NCI-H82 treated with DMSO at 0.1 percent for 48 hours (cell line): ENCODE measurements around the gene ZYX.
A peak's percentile ranks its signal among the peaks of the same experiment; 100 is the strongest.

Source experiments
- DNase-seq: peaks from one replicate; lab custom pipeline; 2025; ENCODE audit not compliant: unreplicated experiment; lab: John Stamatoyannopoulos, UW

Gene ZYX

DNA sequence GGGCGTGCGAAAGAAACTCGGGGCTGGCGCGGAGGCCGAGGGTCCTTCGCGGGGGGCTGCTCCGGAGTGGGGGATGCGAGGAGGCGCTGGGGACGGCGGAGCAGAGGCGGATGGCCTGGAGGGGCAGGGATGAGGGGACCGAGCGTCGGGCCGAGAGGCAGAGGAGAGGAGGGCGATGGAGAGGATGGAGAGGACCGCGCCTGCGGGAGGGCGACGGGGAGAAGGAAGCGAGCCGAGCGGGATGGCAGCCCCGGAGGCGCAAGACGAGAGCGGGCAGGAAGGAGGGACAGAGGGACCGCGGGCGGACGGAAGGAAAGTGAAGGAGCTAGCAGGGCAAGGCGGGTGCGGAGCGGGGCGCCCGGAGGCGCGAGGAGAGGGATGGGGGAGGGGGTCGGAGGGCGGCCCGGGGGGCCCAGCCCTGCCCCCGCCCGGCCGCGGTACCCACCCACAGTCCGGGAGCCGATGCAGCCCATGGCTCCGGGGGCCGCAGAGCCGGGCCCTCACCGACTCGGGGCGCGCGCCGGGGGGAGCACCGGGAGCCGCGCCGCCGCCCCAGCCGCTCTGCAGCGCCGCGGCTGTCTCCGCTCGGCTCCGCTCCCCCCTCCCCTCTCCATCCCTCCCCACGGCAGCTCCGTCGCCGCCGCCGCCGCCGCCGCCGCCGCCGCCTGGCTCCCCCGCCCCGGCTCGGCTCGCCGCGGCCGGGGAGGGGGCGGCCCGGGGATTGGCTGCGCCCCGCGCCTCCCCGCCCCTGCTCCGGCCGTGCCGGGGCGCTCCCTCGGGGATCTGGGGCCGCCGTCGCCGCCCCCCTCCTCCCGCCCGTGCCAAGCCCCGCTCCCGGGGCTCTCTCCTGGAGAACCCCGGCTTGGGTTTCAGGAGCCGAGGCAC, 18.8 kb upstream of the ZYX start, which contains the start of gene FAM131B:
FAM131B (minus strand) TSS at position 583 of the 885 bp plus-strand sequence; CDS start at position 473, 110 bp downstream.
- DNase-seq: no peak

DNA sequence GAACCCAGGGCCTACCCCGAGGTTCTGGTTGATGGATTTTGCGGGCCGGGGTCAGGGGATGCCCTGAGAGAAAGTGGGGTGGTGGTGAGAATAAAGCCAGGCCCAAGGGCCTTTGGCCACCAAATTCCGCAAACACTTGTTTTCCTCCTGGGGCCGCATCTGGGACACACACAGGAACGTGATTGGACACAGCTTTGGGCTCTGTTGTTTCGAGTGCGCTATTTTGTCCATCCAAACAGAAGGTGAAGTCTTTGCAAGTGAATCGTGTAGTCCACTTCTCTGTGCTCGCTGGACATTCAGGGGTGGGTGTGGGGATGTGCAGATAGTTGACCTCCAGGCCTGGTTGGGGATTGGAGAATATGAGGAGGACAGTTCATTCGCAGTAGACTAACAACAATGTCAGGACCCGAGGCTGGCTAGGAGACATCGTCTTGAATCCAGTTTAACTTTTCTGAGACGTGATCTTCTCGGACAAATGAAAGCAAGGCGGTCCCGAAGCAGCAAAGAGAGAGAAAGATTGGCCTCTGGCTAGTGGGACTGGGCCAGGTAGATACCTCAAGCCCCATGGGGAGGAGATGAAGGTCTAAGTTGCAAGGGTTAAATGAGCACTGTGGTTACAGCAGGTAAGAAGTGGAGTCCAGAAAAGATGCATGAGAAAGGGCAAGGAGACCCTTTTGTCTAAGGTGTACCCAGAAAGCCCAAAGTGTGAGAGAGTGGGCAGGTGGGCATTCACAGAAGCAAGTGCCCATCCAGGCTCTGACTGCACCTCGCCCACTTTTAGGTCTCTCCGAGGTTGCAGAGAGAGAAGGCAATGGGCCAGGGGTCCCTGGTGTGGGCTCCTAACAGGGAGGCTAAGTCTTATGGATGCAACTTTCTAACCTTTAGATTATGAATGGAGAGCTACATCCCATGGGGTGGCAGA, 17.9 kb upstream of the ZYX start:
- no peak for DNase-seq

DNA sequence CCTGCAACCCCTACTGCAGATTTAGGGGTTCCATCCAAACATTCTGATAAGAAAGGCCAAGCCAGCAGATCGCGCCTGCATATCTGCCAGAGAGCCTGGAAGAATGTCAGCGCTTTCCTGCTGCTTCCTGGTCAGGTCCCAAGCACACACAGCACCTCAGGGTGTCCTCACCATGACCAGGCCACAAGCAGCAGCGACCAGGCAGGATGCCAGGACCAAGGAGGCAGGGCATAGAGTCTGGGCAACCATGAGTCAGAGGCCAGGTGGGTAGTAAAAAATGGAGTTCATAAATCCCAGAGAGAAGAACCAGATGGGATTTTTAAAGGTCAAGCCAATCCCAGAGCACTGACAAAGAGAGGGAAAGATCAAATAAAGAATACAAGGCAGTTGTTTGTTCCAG, 13.2 kb upstream of the ZYX start:
- no peak for DNase-seq

DNA sequence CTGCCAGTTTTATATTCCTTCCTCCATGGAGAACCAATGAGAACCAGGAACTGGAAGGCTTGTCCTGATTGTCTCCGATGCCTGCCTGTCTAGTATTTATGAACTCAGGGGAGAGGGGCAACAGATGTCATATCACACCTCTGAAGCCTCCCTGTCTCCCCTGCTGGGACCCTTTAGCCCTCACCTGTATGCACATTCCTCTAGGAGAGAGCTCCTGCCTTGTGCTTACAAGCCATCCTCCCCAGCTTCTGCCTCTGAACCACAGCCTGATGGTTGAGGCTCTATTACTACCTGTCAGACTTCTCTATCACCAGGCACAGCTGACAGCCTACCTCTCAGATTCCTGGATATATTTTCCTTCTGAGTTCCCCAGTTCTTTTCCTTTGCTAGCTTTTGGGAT, 12.8 kb upstream of the ZYX start:
- DNase-seq: no peak

DNA sequence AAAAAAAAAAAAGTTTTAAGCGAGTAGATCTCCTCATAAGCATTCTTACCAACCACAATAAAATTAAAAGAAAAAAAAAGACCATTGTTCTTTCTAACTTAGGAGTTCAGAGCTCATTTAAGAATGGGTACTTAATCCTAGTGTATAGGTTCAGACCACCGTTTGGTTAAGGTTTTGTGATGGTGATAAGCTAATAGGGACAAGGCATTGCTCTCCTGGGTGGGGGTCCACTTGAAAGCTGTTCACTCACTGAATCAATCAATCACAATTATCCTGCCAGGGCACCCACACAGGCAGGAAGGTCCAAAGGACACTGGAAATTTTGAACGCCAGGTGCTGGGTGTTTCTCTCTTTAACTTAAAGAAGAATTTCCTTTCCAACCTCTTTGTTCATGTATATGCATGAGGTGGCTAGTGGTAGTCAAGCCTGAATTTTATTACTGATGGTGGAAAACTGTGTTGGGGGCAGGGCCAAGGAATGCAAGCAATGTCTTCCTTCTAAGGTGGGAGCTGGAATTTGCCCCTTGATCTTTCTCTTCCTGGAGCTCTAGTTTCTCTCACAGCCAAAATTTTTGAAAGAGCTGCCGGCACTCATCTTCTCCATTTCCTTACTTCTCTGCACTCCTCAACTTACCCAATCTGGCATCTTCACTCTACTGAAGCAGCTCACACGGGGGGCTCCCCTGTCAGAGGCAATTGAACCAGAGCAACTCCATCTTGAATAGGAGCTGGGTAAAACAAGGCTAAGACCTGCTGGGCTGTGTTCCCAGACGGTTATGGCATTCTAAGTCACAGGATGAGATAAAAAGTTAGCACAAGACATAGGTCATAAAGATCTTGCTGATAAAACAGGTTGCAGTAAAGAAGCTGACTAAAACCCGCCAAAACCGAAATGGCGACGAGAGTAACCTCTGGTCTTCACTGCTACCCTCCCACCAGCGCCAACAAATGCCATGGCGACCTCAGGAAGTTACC, 11.2 kb upstream of the ZYX start:
- DNase-seq: no peak

DNA sequence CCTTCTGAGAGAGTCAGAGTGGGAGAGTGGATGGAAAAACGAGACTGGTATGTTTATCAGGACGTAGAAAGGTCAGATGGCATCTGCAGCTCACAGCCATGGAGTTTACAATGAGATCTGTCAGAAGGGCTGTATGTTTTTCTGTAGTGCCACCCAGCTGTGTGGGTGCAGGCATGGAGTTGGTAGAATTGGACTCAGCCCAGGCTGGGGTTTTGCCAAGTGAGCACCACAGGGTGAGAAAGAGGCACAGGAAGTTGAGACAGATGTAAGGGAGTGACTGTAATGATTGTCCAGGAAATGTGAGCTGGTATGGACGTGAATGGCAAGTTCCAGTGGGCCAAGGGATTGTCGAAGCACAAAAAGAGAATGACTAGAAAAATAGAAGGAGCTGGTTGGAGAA, 9.1 kb upstream of the ZYX start:
- DNase-seq: no peak

DNA sequence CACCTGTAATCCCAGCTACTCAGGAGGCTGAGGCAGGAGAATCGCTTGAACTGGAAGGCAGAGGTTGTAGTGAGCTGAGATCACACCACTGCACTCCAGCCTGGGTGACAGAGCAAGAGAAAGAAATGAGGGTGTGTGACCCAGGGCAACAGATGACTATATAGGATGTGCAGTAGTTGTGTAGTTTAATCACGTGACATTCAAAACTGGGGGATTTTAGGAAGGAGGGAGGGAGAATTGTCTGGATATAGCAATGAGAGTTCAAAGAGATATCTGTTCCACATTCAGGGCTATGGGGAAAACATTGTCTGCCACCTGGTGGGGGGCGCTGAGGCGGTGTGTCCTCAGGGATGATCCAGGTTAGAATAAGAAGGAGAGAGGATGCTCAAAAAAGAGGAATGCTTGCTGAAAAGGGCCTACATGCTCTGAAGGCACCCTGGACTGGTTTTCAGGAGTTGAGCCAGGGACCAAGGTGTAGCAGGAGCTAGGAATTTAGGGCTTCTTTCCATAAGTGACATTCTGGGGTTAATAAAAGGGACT, 7.8 kb upstream of the ZYX start:
- DNase-seq: no peak

DNA sequence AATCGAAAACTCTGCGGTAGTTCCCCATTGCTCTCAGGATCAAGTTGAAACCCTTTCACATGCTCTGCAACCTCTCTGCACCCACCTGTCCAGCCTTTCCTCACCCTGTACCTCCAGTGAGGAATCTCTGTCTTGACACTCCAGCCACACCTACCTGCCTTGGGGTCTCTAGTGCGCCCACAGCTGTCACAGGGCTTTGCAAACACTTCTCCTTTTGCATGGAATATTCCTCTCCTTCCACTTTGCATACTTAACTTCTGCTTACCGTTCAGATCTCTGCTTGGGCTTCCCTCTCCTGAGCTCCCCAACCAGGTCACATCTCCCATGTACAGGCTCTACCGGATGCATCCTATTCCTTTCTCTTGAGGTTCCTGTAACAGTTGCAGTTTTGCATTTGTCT, 6.6 kb upstream of the ZYX start:
- no peak for DNase-seq

DNA sequence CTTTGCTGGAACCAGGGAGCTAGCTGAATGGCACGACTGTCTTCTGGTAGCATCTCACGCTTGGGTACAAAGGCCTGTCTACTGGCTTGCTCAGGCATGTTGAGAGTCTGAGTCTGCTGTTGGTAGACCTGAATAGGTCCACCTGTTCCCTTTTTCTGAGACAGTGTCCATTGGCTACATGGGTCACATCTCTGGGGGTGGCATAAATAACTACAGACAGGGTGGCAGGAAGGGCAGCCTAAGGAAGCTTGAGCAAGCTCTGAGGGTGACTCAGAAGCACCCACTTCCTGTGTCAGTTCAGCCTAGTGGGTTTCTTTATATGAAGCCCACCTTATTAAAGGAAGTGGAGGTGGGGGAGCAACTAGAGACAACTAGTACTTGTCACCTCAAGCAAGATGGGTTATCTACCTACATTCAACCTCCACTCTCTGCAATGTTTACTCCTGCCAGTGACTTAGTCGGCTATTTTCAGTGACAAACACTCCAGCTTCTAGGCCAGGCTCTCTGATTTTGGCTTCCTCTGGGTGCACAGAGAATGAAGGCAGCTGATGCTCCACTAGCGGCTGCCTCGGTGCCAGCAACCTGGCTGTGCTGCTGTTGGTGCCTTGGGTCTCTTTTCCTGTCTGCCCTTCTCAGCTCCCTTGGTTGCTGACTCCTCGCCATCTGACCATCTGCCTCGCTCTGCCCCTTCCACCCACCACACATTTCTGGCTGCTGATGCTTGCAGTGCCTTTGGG, 5.7 kb upstream of the ZYX start:
- DNase-seq: no peak

DNA sequence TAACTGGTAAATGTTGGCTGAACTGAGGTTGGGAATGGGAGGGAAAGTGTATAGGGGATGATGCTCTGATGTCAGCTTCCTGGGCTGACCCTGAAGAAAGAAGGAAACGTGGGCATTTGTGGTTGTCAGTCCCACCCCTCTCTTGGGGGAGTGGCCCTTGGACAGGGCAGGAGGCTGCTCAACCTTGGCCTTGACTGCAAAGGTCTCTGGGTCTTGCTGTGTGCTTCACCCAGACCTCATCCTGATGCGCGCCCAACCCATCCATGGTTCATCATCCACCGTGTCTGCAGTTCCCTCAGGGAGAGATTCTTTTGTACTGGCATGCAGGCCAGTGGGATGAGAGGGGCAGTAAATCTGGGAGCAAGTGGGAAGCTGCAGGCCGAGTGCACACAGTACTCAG, 4.7 kb upstream of the ZYX start:
- DNase-seq: no peak

DNA sequence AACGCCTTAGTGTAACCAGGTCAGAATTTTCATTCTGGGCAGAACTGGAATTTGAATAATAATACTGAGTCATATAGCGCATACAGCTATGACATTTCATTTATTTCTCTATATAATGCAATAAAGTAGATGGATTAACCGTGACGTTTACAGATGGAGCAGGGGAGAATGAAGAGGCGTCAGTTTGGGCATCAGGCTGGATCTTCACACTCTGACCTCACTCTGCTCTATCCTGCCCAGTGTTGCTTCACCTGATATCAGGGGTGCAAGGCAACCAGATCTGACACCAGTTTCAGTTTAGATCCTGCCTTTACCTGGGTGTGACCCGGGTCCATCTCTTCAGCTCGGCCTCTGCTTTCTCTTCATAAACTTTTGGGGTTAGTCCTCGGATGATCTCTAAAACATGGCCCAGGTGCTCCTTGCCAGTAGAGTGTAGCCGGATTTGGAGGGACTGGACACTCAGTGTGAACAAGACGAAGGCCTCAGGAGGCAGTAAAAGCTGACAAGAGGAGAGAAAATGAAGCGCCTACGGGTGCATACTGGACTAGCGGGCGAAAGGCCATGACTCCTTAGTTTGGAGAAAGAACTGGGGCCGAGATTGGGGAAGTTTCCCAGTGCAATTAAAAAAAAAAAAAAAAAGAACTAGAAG, 1.4 kb upstream of the ZYX start:
- DNase-seq: no peak

DNA sequence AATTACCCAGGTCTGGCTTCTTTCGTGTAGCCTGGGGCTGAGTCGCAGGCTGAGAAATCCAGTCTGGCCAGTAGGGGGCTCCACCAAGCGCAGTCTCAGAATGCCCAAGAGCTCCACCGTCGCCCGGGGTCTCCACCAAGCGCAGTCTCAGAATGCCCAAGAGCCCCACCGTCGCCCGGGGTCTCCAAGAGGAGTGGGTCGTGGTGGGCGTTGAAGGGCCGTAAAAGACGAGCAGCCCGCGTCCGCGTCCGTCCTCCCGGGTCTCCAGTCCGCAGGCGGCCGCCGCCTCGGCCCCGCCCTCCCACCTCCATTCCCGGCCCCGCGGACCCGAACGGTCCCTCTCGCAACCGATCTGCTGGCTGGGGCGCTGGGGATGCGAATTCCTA, 892 bp upstream of the ZYX start:
- peak; percentile 36 for DNase-seq

DNA sequence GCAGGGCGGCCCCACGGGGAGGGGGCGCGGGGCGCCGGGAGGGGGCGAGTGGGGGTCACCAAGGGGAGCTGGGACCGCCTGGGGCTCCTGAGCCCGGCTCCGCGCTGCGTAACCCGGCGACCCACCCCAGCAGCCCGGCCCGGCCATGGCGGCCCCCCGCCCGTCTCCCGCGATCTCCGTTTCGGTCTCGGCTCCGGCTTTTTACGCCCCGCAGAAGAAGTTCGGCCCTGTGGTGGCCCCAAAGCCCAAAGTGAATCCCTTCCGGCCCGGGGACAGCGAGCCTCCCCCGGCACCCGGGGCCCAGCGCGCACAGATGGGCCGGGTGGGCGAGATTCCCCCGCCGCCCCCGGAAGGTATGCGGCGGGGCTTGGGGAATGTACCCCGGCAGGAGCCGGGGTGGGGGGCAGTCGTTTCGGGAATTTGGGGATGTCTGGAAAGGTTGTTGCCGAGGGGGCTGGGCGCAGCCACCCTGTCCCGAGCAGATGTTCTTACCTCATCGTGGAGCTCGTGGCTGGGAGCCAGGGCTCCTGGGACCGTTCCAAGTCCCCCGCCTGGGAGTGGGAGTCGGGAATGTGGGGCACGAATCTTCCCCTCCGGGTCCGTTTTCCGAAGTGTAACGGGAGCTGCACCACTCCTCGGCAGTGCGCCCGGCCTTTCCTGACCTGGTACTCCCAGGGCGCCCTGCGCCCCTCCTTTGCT, 431 bp downstream of the ZYX start:
- DNase-seq: no peak

DNA sequence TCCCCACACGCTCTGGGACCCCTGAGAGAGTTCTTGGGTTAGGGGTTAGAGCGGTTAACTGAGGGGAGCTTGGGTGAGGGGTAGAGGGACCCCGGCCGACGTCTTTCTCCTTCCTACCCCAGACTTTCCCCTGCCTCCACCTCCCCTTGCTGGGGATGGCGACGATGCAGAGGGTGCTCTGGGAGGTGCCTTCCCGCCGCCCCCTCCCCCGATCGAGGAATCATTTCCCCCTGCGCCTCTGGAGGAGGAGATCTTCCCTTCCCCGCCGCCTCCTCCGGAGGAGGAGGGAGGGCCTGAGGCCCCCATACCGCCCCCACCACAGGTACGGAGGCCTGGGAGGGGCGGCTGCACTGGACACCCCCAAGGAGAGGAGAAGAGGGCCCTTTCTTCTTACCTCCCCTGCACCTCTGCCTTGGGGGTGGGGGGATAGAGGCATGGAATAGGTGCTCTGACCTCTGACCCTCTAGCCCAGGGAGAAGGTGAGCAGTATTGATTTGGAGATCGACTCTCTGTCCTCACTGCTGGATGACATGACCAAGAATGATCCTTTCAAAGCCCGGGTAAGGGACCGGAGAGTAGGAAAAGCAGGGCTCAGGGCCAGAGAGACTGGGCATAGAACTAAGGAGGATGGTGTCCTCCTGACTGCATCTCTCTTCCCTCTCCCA, 1.1 kb downstream of the ZYX start:
- no peak for DNase-seq

DNA sequence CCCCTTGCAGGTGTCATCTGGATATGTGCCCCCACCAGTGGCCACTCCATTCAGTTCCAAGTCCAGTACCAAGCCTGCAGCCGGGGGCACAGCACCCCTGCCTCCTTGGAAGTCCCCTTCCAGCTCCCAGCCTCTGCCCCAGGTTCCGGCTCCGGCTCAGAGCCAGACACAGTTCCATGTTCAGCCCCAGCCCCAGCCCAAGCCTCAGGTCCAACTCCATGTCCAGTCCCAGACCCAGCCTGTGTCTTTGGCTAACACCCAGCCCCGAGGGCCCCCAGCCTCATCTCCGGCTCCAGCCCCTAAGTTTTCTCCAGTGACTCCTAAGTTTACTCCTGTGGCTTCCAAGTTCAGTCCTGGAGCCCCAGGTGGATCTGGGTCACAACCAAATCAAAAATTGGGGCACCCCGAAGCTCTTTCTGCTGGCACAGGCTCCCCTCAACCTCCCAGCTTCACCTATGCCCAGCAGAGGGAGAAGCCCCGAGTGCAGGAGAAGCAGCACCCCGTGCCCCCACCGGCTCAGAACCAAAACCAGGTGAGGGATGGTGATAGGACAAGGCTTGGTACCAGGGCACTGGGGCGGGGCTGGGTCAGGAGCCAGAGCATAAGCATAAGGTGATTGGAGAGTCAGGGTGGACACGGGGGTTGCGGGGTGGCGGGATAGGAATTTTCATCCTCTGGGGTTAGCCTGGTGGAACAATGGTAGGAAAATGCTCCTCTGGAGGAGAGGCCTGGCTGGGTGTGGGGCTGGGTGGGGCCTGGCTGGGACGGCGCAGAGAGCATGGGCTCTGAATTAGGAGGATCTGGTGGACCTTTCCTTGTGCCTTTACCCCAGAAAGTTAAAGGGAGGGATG, 1.9 kb downstream of the ZYX start:
- no peak for DNase-seq

DNA sequence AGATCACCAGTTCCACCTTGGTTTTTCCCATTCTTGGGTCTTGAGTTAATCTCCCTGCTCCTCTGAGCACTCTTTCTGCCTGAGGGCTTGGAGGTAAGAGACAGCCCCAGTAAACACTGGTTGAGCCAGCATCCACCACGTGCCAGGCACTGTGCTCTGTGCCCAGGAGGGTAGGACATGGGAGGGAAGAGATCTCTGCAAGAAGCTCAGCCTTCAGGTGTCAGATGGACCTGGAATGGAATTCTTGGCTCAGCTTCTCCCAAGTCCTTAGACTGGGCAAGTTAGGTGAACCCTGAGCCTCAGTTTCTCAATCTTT, 2.5 kb downstream of the ZYX start:
- no peak for DNase-seq

DNA sequence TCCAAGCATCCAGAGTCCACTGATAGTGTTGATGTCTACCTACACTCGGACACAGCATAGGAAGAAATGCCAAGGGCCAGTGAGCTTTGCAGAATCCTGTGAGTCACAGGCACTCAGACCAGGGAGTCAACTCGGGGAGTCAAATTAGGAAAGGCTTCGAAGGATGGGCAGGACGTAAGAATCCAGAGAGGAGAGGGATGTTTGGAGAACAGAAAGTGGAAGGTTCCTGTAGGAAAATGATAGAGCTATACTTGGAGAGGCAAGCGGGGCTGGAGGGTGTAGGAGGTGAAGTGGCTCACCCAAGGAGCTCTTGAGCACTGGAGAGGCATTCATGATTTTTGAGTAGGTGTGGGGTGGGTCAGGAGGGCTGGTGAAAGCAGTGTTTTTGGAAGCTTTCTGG, 3.0 kb downstream of the ZYX start:
- DNase-seq: no peak
